Chondrocyte (in vitro differentiated cells): ENCODE measurements around the gene HNRNPAB. TPM values are rescaled to one million over a fixed set of nuclear protein-coding genes. Genes with fewer than 3 reads are reported as not detected.
A peak's percentile ranks its signal among the peaks of the same experiment; 100 is the strongest.

Experiments used
- DNase-seq: peaks from one replicate; pipeline ENCODE4 v3.0.0; 2021; ENCODE audit warnings: mixed read lengths, low spot score
- H3K27ac Mint-ChIP-seq: one replicate; pipeline ENCODE4 v1.8.0; 2021; ENCODE audit warnings: mild to moderate bottlenecking, moderate library complexity, mixed read lengths; ENCODE audit not compliant: unreplicated experiment
- H3K27me3 Mint-ChIP-seq: 2 replicates; pipeline ENCODE4 v1.8.0; 2021; ENCODE audit warnings: low read depth, mixed read lengths
- H3K36me3 Mint-ChIP-seq: 2 replicates; pipeline ENCODE4 v1.8.0; 2021; ENCODE audit warnings: low read depth, mixed read lengths
- H3K4me1 Mint-ChIP-seq: 2 replicates; pipeline ENCODE4 v1.8.0; 2021; ENCODE audit warnings: low read depth, mild to moderate bottlenecking, mixed read lengths
- H3K4me3 Mint-ChIP-seq: one replicate; pipeline ENCODE4 v1.8.0; 2021; ENCODE audit warnings: mild to moderate bottlenecking, moderate library complexity, mixed read lengths; ENCODE audit not compliant: unreplicated experiment
- H3K9me3 Mint-ChIP-seq: 2 replicates; pipeline ENCODE4 v1.8.0; 2021; ENCODE audit warnings: low read depth, mixed read lengths
- CTCF ChIP-seq: fragments of 200-600 bp; sonication (generic); IDR thresholded peaks from 2 replicates; pipeline ENCODE4 v1.5.0; 2021; ENCODE audit warnings: antibody characterized with exemption, mild to moderate bottlenecking, moderate library complexity
- total RNA-seq: library from RNA; stranded (reverse); gene quantifications from 3 replicates; pipeline ENCODE4 v1.2.1, GENCODE V29; 2021

The HNRNPAB gene
- total RNA-seq, 1 donor from 2014 or later, result 156 TPM

- DNase-seq, result peak; percentile 28
- TF ChIP-seq CTCF, result no peak
- no peaks in the 10 kb centered on the region for H3K27me3 Mint-ChIP-seq
- peaks cover 19% of the 10 kb centered on the region for H3K4me1 Mint-ChIP-seq
- H3K4me3 Mint-ChIP-seq, result no peak overlapping the region
- peaks cover 39% of the 10 kb centered on the region for H3K36me3 Mint-ChIP-seq
- no peaks in the 10 kb centered on the region for H3K9me3 Mint-ChIP-seq
- peak overlapping the region; percentile 54 for H3K27ac Mint-ChIP-seq
Measured at GRCh38 chr5:178211095-178212048, 7.0 kb downstream of the HNRNPAB start.

DNA sequence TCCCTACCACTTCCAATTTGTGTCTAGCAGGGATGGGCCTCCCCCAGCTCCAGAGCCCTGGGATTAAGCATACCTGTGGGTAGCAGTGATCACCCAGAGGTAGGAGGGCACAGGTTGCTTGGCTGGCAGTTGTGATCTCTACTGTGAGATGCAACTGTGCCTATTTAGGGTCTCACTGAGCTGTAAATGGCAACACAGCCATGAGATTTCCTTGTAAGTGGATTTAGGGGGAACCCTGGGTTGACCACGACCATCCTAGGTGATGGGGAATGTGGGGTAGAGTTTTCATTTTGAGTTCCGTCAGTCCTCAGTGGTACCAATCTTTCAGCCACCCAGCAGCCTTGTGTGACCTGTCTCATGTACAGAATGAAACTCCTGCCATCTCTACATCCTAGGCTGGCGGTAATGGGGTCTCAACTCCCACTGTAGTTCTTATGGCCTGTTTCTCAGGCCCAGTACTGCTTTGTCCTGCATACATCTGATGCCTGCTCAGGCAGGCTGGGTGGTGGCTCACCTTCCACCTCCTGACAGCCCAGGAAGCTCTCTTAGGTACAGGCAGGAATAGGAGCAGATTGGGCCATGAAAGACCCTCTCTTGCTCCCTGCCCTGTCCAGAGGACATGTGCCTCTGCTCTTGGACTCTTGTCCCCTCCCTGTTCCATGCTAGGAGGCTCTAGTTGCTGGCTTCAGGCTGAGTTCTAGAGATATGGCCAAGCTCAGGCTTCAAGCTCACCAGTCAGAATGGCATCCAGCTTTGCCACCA is 8.1 kb downstream of the HNRNPAB start:
- no peak for TF ChIP-seq CTCF
- H3K9me3 Mint-ChIP-seq, result no peaks in the 10 kb centered on the region
- peaks cover 8% of the 10 kb centered on the region for H3K4me1 Mint-ChIP-seq
- no peak overlapping the region for H3K27ac Mint-ChIP-seq
- no peaks in the 10 kb centered on the region for H3K27me3 Mint-ChIP-seq
- DNase-seq, result peak; percentile 25
- peaks cover 35% of the 10 kb centered on the region for H3K36me3 Mint-ChIP-seq
- H3K4me3 Mint-ChIP-seq, result no peak overlapping the region

DNA sequence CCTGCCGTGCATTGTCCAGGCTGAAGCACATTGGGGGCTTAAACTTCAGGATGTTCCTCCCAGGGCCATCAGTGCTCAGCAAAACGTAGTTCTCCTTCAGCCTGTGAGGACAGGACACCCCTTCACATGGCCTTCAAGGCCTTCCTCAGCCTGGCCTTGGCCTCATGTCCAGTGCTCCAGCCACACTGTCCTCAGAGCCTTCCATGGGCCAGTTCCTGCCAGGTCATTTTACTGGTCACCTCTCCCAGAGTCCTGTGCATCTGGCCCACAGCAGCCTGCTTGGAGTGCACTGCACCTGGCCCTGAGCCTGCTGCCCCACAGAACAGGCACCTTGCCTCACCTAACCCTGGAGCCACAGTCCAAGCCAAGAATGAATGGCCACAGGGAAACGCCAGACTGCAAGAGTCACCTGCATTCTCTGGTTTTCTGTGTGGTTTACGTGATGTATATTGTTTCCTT is 8.7 kb downstream of the HNRNPAB start:
- H3K27me3 Mint-ChIP-seq, result no peaks in the 10 kb centered on the region
- H3K4me3 Mint-ChIP-seq, result no peak overlapping the region
- DNase-seq, result peak; percentile 54
- H3K27ac Mint-ChIP-seq, result no peak overlapping the region
- no peak for TF ChIP-seq CTCF
- peaks cover 29% of the 10 kb centered on the region for H3K36me3 Mint-ChIP-seq
- H3K4me1 Mint-ChIP-seq, result peaks cover 2% of the 10 kb centered on the region
- H3K9me3 Mint-ChIP-seq, result no peaks in the 10 kb centered on the region

DNA sequence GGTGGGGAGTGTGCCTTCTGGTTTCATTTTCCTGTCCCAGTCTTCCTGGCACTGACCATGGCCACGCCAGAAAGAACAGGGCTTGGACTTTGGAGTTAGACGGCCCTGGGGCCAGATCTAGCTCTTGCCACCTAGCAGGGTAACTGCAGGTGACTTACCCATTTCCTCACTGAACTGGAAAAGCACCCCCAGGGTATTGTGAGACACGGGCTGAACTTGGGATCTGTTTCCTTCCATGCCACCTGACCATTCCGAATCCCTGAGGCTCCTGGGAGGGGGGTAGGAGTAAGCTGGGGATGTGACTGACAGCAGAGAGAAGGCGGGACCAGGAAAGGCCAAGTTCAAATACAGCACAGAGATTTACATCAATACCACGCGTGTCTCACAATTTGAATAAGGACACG is 9.4 kb downstream of the HNRNPAB start:
- Mint-ChIP-seq H3K36me3 (peaks cover 27% of the 10 kb centered on the region), H3K27ac (peak overlapping the region; percentile 79), H3K27me3 (no peaks in the 10 kb centered on the region), H3K4me3 (no peak overlapping the region), H3K4me1 (peaks cover 6% of the 10 kb centered on the region), H3K9me3 (no peaks in the 10 kb centered on the region)
- no peak for TF ChIP-seq CTCF
- peak; percentile 42 for DNase-seq

DNA sequence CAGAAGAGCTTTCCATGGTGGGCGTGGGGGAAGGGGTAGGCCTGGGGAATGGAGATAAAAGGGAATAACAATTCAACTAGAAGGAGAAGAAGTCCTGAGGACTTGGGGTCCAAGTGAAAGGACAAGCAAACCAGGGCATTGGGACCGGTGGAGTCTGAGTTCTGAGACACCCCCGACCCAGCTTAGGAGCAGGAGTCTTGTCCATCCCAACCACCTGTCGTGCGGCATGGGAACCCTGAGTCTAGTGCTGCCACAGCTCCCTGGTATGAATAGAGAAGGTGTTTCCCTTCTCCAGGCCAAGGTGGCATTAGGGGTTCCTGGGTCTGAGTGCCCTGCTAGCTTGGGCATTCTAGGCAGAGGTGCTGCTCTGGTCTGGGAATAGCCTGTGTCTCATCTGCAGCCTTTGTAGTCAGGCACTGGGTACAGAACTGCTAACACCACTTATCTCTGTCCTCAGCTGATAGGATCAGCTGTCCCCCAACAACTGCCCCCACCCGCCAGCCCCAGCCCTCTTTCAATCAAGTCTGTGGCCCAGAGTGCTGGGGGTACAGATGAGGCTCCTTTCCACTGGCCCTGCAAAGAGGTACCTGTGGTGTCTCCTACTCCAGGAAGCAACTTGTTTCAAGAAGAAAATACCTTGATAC is 9.9 kb downstream of the HNRNPAB start:
- TF ChIP-seq CTCF, result no peak
- DNase-seq, result peak; percentile 43
- Mint-ChIP-seq H3K27me3 (no peaks in the 10 kb centered on the region), H3K9me3 (no peaks in the 10 kb centered on the region), H3K27ac (peak overlapping the region; percentile 20), H3K36me3 (peaks cover 25% of the 10 kb centered on the region), H3K4me3 (no peak overlapping the region), H3K4me1 (peaks cover 7% of the 10 kb centered on the region)
